Epidermal melanocyte (primary cell): Measurements from ENCODE around the gene LARGE2.

Experiments used
- DNase-seq: peaks from one replicate; pipeline ENCODE4 v3.0.0; 2011; ENCODE audit warnings: low spot score; ENCODE audit not compliant: insufficient read length

LARGE2 gene

DNA sequence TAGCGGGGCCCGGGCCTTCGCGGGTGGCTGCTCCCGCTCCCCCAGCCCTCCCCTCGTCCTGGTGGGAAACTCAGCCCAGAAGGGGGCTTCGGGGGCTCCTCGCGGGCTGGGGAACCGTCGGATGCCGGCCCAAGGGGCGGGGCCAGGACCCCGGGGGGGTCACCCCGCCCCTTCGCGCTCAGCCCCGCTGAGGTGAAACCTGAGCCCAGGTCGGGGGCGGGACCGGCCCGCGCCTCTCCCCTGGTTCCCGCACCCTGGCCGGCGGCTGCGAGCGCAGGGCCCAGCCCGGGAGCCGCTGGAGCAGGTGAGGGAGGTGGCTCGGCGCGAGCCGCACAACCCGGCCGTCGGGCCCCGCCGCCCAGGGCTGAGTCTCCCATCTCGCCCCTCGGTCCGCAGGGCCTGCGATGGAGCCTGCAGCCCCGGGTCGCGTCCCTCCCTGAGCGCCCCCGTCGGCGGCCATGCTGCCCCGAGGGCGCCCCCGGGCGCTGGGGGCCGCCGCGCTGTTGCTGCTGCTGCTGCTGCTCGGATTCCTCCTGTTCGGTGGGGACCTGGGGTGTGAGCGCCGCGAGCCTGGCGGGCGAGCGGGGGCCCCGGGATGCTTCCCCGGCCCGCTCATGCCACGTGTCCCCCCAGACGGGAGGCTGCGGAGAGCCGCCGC, at the start of gene LARGE2:
TSS of gene LARGE2 (plus strand) at position 232 of the 658 bp plus-strand sequence. CDS start at position 459, 227 bp downstream.
- DNase-seq = no peak

DNA sequence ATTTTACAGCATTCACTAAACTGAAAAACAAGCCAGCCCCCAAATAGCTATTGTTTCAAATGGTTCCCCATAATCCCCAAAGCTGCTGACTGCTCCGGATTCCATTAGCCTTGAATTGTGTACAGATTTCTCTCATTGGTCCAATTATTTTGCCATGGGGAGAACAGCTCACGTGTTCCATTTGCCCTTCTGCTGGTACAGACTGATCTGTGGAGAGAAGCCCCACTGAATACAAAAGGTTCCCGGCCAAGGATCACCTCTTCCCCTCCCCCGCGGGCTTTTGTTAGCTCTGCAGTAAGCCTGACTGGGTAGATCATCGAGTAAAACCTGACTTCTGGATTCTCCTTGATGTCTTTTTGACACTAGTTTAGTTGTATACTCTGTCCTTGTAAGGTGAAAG, 46.1 kb upstream of the LARGE2 start:
- DNase-seq = no peak

DNA sequence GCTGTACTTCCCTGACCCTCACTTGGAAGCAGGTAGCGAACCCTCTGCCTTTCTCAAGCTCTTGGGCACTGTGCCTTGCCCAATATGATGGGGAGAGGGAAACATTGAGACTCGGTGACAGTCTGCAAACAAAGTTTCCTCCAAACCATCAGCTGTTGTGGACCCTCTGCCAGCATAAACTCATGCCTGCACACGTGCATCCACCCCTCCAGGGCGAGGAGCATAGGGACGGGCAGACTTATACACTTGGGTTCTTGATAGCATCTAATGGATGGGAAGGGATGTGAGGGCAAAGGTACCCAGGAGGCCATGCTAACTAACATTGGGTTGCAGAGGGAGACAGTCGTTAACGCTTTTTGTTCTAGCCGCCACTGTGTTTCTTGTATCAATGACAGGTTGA, 45.2 kb upstream of the LARGE2 start:
- no peak for DNase-seq

DNA sequence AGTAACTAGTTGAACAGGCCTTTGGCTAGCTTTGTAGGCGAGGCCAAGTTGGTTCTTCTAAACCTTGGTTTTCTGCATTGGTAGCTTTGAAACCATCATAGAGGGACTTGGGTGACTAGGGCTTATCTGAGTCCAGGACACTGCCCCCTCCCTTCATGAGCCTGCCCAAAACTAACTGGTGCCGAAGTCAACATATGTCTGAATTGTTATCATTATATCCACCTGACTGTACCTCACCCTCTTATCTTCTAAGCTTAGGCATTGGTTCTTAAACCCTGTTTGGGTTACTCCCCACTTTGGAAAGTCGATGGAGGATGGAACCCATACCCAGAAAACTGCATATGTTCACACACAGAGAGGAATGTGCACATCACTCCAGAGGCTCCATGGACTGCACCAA, 44.6 kb upstream of the LARGE2 start:
- no peak for DNase-seq

DNA sequence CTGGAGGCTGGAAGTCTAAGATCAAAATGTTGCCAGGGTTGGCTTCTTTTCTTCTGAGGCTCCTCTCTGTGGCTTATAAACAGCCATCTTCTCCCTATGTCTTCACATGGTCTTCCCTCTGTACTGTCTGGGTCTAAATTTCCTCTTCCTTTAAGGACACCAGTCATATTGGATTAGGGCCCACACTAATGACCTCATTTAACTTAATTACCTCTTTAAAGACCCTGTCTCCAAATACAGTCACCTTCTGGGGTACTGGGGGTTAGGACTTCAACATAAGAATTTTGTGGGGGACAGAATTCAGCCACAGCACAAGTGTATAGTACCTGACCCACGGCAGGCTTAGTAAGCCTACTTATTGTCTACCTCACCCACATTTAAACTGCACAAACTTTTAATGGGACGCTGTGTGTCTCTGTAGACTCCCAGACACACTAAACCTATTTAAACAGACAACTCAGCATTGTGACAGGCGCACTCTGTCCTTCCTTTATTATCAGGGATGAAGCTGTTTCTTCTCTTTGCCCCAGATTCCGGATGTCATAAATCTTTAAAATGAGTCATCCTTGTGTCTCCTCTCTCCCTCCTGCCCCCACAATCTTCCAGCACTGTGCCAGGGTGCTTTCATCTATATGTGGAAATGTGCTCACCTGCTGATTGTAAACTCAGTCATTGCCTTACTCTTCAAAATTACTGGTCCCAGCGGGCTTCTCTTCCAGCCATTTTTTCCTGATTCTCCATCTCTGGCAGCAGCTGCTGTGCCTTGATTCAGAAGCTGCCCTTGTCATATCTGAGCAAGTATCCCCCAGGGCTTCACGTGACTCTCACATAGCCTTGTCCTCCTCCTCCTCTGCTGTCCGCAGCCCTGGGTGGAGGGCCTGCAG, 42.4 kb upstream of the LARGE2 start:
- DNase-seq = no peak

DNA sequence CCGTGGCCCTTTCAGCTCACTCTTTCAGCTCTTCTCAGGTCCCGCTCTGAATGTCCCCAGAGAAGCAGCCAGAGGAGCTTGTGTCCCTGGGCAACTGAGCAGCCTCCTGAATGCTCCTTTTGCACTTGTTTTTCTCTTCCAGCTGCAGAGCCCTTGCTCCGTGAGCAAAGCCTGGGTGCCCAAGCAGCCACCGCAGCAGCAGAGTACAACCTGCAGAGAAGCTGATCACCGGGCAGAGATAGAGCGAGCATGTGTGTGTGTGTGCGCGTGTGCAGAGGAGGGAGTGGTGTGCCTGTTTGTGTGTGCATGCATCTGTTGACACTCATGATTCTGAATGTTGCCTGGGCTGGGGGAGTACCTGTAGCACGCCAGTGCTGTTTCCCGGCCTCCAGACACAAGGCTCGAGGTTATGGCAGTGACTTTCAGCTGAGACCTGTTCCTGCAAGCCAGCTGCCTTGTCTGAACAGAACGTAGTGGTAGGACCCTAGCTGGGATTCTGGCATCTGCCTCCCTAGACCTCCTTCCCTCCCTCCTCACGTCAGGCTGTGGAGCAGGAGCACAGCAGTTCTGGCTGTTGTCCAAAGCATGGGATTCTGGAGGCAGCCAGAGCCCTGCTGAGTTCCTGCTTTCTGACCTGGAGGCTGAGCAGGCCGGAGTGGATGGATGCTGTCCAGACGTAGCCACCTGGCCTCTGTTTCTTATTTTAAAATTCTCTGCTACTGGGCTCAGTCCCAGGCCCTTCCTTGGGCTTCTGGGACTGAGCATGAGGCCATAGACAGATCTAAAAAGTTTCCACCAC, 41.5 kb upstream of the LARGE2 start:
- no peak for DNase-seq

DNA sequence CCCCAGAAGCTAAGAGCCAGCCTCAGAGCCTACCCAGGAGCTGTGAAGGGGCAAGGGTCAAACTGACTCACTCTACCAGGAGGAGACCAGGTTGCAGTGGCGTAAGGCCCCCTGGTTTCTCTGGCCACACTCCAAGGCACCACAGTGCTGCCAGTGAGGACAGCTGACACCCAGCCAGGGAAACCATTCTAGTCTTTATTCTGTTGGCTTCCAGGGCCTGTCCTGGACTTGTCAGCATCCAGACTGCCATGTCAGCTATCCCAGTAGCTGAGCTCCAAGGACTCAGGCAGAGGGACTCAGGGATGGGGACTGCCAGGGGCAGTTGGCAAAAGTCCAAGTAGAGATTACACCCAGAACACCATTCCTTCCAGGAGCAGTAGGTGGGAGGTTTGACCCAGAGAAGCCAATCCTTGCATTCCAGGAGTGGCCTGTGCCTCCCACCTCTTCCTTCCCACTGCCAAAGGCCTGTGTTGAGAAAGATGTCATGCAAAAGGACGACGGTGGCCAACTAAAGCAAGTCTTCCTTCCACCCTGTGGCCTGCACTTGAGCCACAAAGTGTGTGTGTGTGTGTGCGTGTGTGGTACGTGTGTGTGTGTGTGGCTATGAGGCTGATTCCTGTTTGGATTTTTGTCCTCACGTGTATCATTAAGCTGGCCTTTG, 40.6 kb upstream of the LARGE2 start:
- no peak for DNase-seq

DNA sequence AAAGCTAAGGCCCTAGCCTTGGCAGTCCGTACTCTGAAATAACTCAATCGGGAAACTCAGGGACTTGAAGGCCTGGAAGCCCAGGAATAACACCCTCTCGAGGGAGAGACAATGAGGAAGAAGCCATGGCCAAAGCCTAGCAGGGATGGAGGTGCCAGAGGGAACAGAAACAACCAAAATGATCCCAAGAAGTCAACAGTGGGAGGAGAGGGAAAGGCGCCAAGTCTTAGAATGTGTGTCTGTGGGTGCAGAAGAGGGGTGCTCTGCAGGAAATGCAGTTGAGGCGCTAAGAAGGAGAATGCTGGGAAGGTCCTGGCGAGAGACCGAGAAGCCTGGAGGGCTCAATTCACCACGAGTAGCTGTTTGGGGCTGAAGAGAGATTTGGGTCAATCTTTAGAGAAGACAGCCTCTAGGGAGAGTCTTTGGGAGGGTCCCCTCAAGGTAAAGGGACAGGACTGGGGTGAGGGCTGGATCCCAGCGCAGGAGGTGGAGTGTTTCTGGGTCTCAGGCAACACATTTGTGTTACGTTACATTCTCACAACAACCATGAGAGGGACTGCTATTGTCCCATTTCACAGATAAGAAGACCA, 37.8 kb upstream of the LARGE2 start:
- DNase-seq = no peak

DNA sequence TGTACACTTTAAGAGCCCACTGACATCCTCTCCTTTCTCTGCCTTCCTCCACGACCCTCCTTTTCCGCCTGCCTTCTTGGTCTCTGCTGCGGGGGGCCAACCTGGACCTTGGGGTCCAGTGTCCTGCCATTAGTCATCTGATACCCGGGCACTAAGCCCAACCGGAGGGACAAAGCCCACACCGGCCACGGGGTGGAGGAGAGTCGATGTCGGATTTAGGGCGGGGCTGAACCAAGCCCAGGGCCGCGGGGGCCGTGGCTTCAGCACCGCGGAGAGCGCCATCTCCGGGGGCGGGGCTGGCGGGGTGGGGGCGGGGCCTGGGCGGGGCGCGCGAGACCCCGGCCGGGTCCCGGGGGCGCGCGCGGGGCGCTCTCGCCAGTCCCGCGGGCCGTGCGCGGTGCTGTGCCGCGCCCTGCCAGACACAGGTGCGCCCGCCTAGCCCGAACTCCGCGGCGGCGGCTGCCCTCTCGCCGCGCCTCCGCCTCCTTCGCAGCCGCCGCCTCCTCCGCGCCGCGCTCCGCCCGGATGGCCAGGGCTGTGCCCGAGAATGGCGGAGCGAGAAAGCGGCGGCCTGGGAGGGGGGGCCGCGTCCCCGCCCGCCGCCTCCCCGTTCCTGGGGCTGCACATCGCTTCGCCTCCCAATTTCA, 37.1 kb upstream of the LARGE2 start, which contains the start of gene MAPK8IP1:
TSS of gene MAPK8IP1 (plus strand) at position 378 of the 647 bp plus-strand sequence. CDS start at position 548, 170 bp downstream.
- DNase-seq = peak; percentile 37

DNA sequence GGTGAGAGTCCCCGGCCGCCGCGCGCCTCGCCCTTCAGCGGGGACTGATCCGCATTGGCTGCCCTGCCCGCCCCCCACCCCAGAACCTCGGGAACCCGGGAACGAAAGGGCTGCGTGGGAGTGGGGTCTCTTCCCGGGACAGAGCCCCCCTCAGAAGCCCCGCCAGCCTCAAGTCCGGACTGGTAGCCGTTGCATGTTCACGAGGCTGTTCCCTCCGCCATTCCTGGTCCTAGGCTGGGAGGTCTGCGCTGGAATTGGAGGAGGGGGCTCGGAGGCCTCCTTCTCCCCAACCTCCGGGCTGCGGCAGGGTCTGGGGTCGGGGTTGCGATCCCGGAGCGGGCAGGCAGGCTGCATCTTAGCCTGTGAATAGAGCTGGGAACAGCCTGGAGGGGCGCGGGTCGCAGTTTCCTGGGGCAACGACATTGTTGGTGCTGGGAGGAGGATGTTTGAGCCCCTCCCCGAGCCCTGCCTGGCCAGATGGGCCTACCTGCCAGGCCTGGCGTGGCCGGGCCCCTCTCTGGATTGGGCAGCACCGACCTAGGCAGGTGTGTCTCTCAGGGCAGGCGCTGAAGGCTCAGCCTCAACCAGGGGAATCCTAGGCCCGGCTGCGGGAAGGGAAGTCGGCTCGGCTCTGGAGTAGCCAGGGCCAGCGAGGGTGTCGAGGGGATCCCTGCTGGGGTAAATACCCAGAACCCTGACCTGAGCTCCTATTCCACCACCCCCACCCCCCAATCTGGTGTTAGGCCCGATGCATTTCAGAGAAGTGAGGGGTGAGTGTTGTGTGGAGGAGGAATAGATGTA, 36.3 kb upstream of the LARGE2 start:
- no peak for DNase-seq

DNA sequence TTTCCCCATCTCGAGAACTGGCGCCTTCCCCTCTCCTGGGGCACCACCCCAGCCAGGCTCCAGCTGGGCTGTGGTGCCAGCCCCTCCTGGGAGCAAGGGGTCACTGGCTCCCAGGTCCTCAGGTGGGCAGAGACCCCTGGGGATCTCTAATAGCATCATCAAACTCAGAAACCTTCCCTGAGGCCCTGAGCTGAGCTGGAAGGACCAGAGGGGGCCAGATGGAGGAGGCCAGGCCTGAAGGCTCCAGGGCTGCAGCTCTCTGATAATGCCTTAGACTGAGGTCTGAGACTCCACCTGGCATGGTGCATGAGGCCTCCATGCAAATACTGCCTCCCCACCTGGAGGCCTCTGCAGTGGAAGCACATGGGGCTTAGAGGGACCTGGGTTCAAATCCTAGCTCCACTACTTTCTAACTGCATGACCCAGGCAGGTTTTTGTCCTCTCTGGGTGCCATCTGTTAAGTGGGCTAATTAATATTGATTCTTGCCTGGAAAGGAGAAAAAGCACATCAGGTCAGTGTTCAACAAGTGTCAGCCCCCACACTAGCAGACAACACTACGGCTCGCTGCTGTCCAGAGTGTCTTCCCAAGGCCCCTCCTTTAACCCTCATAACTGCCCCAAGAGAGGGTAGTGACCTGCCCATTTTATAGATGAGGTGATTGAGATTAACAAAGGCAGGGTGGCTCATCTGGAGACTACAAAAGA, 35.5 kb upstream of the LARGE2 start:
- no peak for DNase-seq

DNA sequence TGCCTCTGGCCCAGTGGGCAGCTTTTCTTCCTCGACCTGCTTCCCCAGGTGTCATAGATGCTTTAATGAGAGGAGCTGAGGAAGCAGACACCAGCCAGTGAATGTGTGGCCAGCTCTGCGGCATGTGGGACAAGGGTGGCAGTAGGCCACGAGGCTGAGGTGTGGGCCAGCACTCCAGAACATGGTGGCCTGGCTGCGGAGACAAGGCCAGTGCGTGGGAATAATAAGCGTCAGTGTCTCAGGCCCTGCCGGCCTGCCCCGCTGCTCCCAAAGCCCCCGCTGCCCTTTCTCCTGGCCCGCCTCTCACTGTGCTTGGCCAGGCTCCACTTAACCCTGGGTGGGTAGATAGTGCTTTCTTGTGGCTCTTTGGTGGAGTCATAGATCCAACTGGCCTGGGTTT, 34.9 kb upstream of the LARGE2 start:
- no peak for DNase-seq

DNA sequence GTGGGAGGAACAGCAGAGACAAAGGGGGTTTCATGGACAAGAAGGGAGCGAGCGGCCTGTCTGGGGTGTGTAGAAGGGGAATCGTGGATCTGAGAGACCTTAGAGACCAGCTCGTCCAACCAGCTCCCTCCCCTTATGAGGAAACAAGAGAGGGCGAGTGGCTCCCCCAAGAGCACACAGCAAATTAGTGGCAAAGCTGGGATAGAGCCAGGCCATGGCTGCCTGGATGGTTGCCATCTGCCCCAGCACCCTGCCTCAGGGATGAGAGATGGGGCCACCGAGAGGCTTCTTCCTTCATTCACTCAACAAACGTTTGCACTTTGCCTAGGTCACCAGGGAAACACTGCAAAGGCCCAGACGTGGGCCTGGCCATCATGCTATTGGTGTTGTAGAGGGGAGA, 32.9 kb upstream of the LARGE2 start:
- DNase-seq = no peak

DNA sequence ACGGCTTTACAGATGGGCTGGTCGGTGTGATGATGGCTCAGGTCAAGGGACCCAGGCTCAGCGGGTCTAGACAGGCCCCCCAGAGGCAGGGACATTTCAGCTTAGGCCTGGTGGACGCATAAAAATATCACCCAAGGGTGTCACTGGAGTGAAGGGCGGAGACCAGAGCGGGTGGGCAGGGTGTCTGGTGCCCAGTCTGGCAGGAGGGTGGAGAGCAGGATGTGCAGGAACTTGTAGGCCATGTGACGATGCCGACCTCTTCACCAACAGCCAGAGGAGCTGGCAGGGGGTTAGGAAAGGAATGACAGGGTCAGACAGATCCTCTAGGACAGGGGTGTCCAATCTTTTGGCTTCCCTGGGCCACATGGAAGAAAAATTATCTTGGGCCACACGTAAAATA, 32.5 kb upstream of the LARGE2 start:
- DNase-seq = no peak

DNA sequence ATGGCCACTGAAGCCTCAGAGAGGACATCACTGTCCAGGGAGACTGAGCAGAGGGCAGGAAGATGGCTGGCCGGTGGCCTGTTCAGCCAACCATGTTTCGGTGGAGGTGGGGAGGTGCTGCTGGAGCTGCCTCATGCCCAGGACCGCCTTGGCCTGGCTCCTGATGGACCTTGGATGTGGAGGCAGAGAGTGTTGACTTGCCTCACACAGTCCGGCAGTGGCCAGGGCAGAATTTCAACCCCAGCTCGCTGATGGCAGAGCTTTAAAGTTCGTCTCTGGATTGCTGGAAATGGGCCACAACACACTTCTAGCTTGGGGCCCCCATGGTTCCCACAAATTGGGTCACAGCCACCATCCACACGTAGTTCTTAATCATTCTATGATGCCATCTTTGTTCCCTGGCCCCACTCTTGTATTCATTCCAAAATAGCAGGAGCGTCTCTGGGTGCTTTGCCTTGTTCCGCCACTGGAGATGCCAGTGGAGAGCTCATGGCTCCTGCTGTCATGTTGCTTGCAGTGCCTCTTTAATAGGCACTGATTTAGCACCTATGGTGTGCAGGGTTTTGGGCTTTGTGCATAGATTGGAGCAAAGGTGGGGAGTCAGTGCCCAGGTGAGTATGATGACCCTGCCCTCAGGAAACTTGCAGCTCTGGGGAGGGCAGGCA, 31.4 kb upstream of the LARGE2 start:
- DNase-seq = no peak

DNA sequence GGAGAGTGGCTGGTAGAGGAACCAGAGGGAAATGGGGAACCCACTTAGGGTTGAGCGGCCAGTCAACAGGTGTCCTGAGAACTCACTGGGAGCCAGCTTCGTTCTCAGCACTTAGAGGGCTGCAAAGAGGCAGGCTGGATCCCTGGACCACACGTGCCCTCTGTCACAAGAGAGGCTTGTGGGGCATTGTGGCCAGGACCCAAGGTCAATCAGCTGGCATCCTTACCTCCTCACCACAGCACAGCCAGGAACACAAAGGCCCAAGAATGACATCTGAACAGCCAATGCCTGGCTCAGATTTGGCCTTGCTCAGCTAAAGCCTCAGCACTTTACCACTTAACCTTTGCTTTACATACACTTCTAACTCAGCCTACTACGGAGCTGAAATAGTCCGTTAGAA, 29.6 kb upstream of the LARGE2 start:
- DNase-seq = no peak

DNA sequence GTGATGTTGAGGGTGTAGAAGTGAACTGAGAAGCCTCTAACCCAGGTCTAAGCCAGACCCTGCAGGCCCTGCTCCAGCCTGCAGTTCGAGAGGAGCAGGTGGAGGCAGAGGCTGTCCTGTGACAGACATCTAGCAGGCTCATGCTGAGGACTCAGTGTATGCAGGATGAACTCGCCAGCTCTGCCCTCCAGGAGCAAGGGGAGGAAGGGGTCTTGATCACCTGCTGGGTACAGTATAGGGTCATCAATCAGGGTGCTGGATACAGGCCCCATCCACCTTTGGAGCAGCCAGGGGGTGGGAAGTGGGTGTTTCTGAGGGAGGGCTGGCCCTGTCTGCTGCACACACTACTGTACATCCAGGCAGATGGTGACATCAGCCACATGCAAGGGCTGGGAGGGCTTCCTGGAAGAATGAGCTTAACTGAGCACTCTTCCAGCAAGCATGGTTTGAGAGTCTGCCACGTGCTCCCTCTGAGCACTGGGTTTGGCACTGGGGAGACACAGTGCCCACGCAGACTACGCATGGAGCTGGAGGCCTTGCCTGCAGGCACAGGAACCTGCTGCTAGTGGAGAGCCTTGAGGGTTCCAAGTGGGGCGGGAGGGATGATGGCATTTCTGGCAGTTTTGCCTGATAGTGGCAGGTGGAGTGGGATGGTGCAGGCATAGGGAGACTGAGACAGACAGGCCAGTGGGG, 27.8 kb upstream of the LARGE2 start:
- no peak for DNase-seq
